ENCODE measurements around the gene PEDS1. TPM values are rescaled to one million over a fixed set of nuclear protein-coding genes. Genes with fewer than 3 reads are reported as not detected.

The PEDS1 gene
- total and polyA plus RNA-seq, 2 of the 13 experiments (the other 11 are each of a cell fraction or from before 2014, with no cell fraction given): 30.5 to 93.9 TPM

DNA sequence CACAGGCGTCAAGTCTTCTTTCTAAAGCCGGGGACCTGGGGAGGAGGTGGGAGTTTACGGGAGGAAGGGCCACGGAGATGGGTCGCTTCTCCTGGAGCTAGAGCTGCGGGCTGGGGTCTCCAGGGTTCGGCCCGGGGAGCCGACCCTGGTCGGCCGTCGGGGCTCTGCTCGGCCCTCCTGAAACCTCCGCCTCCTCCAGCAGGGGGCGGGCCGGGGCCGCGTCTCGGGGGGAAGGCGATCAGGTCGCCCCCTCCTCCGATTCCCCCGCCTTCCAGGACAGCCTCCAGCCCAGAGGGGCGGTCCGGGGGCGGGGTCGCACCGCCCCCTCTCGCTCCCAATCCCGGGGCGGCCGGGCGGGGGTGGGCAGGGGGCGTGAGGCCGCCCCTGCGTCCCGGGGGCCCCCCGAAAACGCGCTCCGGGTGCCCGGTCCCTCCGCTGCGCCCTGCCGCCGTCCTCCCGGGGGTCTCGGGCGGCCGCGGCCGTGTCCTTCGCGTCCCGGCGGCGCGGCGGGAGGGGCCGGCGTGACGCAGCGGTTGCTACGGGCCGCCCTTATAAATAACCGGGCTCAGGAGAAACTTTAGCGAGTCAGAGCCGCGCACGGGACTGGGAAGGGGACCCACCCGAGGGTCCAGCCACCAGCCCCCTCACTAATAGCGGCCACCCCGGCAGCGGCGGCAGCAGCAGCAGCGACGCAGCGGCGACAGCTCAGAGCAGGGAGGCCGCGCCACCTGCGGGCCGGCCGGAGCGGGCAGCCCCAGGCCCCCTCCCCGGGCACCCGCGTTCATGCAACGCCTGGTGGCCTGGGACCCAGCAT is 36.9 kb upstream of the PEDS1 start, which contains the start of gene CEBPB (continued):
- TF ChIP-seq ZNF101 (CRISPR knock-in tag; IDR thresholded peaks at IDR 0.05; ENCODE audit: borderline replicate concordance, low read depth) (no peak), ZNF138 (CRISPR knock-in tag; IDR thresholded peaks at IDR 0.05; ENCODE audit: low read depth) (no peak), ZBTB20 (CRISPR knock-in tag; IDR thresholded peaks at IDR 0.05; ENCODE audit: borderline replicate concordance, low read depth) (peak; percentile 54; the same call in 1 of the 2 replicates), HNF4G (IDR thresholded peaks at IDR 0.05; ENCODE audit: borderline replicate concordance, low read depth, low read length) (peak; percentile 48; the same call in 1 of the 2 replicates), HNF4G (CRISPR knock-in tag; IDR thresholded peaks at IDR 0.05; ENCODE audit: borderline replicate concordance, low read depth) (peak; percentile 40; the same call in 1 of the 2 replicates), KDM5A (IDR thresholded peaks at IDR 0.05; ENCODE audit: borderline replicate concordance, low read length) (no peak), HNRNPUL1 (IDR thresholded peaks at IDR 0.05; ENCODE audit: low read depth, low read length) (peak; percentile 69), ZSCAN25 (CRISPR knock-in tag; IDR thresholded peaks at IDR 0.05) (peak; percentile 74; the same call in 1 of the 2 replicates), TGIF2 (CRISPR knock-in tag; IDR thresholded peaks at IDR 0.05) (peak; percentile 95), SUZ12 (IDR thresholded peaks at IDR 0.05; ENCODE audit: low read depth, low read length) (no peak; the same call in 1 of the 2 replicates), ZFP37 (CRISPR knock-in tag; IDR thresholded peaks at IDR 0.05; ENCODE audit: borderline replicate concordance) (no peak; the same call in 1 of the 2 replicates), ZNF10 (CRISPR knock-in tag; IDR thresholded peaks at IDR 0.05; ENCODE audit: borderline replicate concordance, low read depth) (no peak), ZNF572 (CRISPR knock-in tag; IDR thresholded peaks at IDR 0.05) (no peak), ADNP (CRISPR knock-in tag; IDR thresholded peaks at IDR 0.05) (no peak), EZH2 (conservative IDR thresholded peaks at IDR 0.05; ENCODE audit: low read depth, low read length) (no peak), ZBTB7B (CRISPR knock-in tag; IDR thresholded peaks at IDR 0.05) (peak; percentile 95), ZNF556 (CRISPR knock-in tag; IDR thresholded peaks at IDR 0.05; ENCODE audit: borderline replicate concordance) (0 out of 2 replicates have a peak, but pooled peaks have one; percentile 8), NFE2L2 (IDR thresholded peaks at IDR 0.05; ENCODE audit: low read length) (peak; percentile 14; the same call in 1 of the 2 replicates), RARG (CRISPR knock-in tag; IDR thresholded peaks at IDR 0.05; ENCODE audit: low read depth) (no peak)
- TF ChIP-seq, protein P1, sequence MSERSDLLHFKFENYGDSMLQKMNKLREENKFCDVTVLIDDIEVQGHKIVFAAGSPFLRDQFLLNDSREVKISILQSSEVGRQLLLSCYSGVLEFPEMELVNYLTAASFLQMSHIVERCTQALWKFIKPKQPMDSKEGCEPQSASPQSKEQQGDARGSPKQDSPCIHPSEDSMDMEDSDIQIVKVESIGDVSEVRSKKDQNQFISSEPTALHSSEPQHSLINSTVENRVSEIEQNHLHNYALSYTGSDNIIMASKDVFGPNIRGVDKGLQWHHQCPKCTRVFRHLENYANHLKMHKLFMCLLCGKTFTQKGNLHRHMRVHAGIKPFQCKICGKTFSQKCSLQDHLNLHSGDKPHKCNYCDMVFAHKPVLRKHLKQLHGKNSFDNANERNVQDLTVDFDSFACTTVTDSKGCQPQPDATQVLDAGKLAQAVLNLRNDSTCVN (CRISPR knock-in tag; IDR thresholded peaks at IDR 0.05; ENCODE audit: borderline replicate concordance): peak; percentile 62; the same call in 1 of the 2 replicates
- TF ChIP-seq, protein P2, sequence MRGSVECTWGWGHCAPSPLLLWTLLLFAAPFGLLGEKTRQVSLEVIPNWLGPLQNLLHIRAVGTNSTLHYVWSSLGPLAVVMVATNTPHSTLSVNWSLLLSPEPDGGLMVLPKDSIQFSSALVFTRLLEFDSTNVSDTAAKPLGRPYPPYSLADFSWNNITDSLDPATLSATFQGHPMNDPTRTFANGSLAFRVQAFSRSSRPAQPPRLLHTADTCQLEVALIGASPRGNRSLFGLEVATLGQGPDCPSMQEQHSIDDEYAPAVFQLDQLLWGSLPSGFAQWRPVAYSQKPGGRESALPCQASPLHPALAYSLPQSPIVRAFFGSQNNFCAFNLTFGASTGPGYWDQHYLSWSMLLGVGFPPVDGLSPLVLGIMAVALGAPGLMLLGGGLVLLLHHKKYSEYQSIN (CRISPR knock-in tag; IDR thresholded peaks at IDR 0.05; ENCODE audit: borderline replicate concordance): no peak
- TF ChIP-seq, protein P3, sequence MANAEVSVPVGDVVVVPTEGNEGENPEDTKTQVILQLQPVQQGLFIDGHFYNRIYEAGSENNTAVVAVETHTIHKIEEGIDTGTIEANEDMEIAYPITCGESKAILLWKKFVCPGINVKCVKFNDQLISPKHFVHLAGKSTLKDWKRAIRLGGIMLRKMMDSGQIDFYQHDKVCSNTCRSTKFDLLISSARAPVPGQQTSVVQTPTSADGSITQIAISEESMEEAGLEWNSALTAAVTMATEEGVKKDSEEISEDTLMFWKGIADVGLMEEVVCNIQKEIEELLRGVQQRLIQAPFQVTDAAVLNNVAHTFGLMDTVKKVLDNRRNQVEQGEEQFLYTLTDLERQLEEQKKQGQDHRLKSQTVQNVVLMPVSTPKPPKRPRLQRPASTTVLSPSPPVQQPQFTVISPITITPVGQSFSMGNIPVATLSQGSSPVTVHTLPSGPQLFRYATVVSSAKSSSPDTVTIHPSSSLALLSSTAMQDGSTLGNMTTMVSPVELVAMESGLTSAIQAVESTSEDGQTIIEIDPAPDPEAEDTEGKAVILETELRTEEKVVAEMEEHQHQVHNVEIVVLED (CRISPR knock-in tag; IDR thresholded peaks at IDR 0.05; ENCODE audit: borderline replicate concordance): peak; percentile 68; the same call in 1 of the 2 replicates
- TF ChIP-seq, protein P4, sequence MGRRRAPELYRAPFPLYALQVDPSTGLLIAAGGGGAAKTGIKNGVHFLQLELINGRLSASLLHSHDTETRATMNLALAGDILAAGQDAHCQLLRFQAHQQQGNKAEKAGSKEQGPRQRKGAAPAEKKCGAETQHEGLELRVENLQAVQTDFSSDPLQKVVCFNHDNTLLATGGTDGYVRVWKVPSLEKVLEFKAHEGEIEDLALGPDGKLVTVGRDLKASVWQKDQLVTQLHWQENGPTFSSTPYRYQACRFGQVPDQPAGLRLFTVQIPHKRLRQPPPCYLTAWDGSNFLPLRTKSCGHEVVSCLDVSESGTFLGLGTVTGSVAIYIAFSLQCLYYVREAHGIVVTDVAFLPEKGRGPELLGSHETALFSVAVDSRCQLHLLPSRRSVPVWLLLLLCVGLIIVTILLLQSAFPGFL (CRISPR knock-in tag; IDR thresholded peaks at IDR 0.05): no peak
- TF ChIP-seq, protein P5, sequence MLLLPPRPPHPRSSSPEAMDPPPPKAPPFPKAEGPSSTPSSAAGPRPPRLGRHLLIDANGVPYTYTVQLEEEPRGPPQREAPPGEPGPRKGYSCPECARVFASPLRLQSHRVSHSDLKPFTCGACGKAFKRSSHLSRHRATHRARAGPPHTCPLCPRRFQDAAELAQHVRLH (CRISPR knock-in tag; IDR thresholded peaks at IDR 0.05; ENCODE audit: borderline replicate concordance, low read depth): peak; percentile 91

Data from HepG2 (cell line).